ACC112 (cell line): ENCODE results near the gene NAPG.
"Not testable (repeated sequence)": the region's sequence is repeated elsewhere in the genome, so short reads cannot be mapped to it uniquely, and the experiment has no call there.

Source experiments
- H2AFZ ChIP-seq: fragments of 200-600 bp; sonication (generic); one replicate; pipeline ENCODE4 v1.6.0; 2017; ENCODE audit warnings: antibody characterized with exemption, low read length; ENCODE audit not compliant: unreplicated experiment
- H3K27ac ChIP-seq: fragments of 200-600 bp; sonication (generic); 2 replicates; pipeline ENCODE4 v1.5.1; 2014; ENCODE audit warnings: low read depth, mild to moderate bottlenecking, antibody characterized with exemption, low read length, moderate library complexity
- H3K27me3 ChIP-seq: fragments of 200-600 bp; sonication (generic); 2 replicates; pipeline ENCODE4 v1.6.1; 2014; ENCODE audit warnings: mild to moderate bottlenecking, antibody characterized with exemption, low read length, moderate library complexity, mixed read lengths; ENCODE audit not compliant: insufficient read depth
- H3K36me3 ChIP-seq: fragments of 200-600 bp; sonication (generic); 2 replicates; pipeline ENCODE4 v1.6.1; 2016; ENCODE audit warnings: mild to moderate bottlenecking, antibody characterized with exemption, low read length, moderate library complexity, mixed read lengths; ENCODE audit not compliant: insufficient read depth
- H3K4me1 ChIP-seq: fragments of 200-600 bp; sonication (generic); one replicate; pipeline ENCODE4 v1.6.1; 2016; ENCODE audit warnings: low read length, mixed read lengths; ENCODE audit not compliant: insufficient read depth, unreplicated experiment, control insufficient read depth
- H3K4me3 ChIP-seq: fragments of 200-600 bp; sonication (generic); 2 replicates; pipeline ENCODE4 v1.5.1; 2014; ENCODE audit warnings: mild to moderate bottlenecking, low read depth, low read length
- H3K79me2 ChIP-seq: fragments of 200-600 bp; sonication (generic); one replicate; pipeline ENCODE4 v1.6.0; 2016; ENCODE audit warnings: low read length; ENCODE audit not compliant: control insufficient read depth, unreplicated experiment, insufficient read depth

NAPG gene

DNA sequence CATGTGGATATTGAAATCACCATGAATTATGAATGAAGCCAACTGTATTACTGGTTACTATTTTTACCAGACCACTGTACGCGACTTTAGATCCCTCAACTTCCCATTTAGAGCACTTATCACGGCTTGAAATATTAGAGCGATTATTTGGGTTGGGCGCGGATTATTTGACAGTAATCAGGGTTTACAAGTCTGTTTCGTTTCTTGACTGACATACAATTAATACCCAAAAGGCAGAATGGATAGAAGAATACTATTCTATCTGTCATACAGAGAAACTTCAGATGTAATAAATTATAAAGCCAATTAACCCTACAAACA, 496 bp upstream of the NAPG start:
- peak overlapping the region; percentile 62 for H2AFZ ChIP-seq
- H3K4me3 ChIP-seq, result peak overlapping the region; percentile 99
- peaks cover 22% of the 10 kb centered on the region for H3K4me1 ChIP-seq
- H3K27ac ChIP-seq, result peak overlapping the region; percentile 6; the same call in 1 of the 2 replicates
- H3K36me3 ChIP-seq, result no peaks in the 10 kb centered on the region
- H3K27me3 ChIP-seq, result peaks cover 7% of the 10 kb centered on the region; the same call in 1 of the 2 replicates
- peaks cover 37% of the 10 kb centered on the region for H3K79me2 ChIP-seq

DNA sequence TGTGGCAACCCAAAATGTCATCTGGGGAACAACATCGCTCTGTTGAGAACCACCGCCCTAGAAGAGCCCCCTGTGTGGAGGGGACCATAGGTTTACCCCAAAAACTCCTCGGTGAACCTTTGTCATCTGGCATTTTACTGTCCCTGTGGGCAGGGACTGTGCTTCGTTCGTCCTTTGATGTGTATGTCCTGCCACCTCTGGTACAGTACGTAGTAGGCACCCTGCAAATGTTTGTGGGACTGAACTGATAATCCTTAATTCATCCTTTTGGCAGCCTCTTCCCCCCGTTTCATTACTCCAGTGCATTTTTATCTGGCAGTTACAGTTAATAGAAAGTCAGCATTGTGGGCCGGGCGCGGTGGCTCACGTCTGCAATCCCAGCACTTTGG, 728 bp downstream of the NAPG start:
- peak overlapping the region; percentile 66 for H3K27ac ChIP-seq
- H3K4me3 ChIP-seq, result peak overlapping the region; percentile 99
- H3K27me3 ChIP-seq, result peaks cover 7% of the 10 kb centered on the region; the same call in 1 of the 2 replicates
- peaks cover 27% of the 10 kb centered on the region for H3K4me1 ChIP-seq
- no peaks in the 10 kb centered on the region for H3K36me3 ChIP-seq
- H2AFZ ChIP-seq, result peak overlapping the region; percentile 96
- H3K79me2 ChIP-seq, result peaks cover 48% of the 10 kb centered on the region

DNA sequence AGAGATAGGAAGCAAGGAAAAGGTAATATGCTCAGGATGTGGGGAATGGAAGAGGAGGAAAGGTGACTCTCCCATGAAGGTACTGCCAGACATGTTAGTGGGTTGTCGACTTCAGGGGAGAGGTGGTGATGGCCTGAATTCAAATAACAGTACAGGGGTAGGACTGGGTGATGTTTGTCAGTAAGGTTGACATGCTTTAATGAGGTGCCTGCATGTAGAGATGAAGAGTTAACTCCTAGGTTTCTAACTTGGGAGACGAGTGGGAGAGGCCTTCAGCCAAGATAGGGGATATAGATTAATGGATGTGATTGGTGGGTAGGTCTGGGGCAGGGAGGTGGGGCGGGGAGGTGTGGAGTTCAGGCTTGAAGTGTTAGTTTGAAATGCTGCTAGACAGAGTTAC, 2.6 kb downstream of the NAPG start:
- no peaks in the 10 kb centered on the region; the same call in 1 of the 2 replicates for H3K36me3 ChIP-seq
- H2AFZ ChIP-seq, result no peak overlapping the region
- H3K4me3 ChIP-seq, result no peak overlapping the region
- H3K27ac ChIP-seq, result no peak overlapping the region
- H3K4me1 ChIP-seq, result peaks cover 27% of the 10 kb centered on the region
- peaks cover 58% of the 10 kb centered on the region for H3K79me2 ChIP-seq
- no peaks in the 10 kb centered on the region for H3K27me3 ChIP-seq

DNA sequence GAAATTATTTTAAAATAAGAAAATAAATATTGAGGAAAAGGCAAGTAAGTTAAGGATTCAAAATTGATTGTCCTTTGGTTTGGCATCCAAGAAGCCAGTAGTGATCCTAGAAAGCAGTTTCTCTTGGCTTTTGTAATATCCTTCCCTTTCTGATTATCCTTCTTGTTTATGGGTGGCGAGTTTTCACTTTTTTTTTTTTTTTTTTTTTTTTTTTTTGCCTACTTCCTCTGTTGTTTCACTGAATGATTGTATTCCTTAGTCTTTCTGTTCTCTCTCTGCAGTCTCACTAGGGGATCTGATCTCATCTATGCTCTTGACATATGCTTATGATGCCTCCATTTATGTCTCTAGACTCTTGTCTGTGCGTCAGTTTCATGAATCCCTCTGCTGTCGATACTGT, 4.2 kb downstream of the NAPG start:
- Histone ChIP-seq H3K79me2 (peaks cover 62% of the 10 kb centered on the region), H3K4me3 (no peak overlapping the region), H2AFZ (no peak overlapping the region), H3K27me3 (no peaks in the 10 kb centered on the region), H3K27ac (no peak overlapping the region), H3K36me3 (no peaks in the 10 kb centered on the region; the same call in 1 of the 2 replicates), H3K4me1 (peaks cover 24% of the 10 kb centered on the region)

DNA sequence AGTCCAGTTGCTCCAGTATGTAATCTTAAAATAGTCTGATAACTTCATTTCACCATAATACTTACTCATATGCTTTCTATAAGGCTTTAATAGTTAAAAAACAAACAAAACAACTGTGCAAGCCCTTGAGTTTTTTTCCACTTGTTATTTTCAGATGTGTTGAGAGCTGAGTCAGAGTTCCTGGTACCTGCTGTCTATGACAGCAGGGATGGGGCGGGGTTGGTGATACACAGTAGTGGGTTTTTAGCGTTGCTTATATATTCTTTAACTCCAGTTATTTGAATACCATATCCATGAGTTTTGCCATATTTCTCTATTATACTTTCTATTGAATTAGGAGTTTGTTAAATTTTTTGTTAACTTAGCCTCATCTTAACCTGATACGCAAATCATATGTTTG, 5.0 kb downstream of the NAPG start:
- Histone ChIP-seq H3K4me3 (no peak overlapping the region), H3K27me3 (no peaks in the 10 kb centered on the region), H3K36me3 (no peaks in the 10 kb centered on the region; the same call in 1 of the 2 replicates), H3K79me2 (peaks cover 62% of the 10 kb centered on the region), H3K4me1 (peaks cover 21% of the 10 kb centered on the region), H3K27ac (no peak overlapping the region), H2AFZ (no peak overlapping the region)

DNA sequence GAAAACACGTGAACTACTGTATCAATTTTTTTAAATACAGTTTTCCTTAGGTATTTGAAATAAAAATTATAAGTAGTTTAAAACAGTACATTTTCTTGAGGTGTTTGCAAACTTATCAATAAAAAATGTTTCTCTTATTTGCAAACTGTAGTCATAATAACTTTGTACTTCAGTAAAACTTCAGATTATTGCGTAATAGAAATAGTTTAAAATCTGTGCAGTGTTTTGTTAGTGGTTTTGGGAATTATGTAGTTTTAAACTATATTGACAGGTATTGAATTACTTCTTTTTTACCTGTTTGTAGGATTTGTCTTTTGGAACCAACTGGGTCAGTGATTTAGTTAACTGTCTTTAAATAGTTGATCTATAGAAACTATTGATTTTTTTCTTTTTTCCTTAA, 7.3 kb downstream of the NAPG start:
- Histone ChIP-seq H3K4me1 (peaks cover 20% of the 10 kb centered on the region), H3K79me2 (peaks cover 46% of the 10 kb centered on the region), H3K4me3 (no peak overlapping the region), H3K27ac (no peak overlapping the region), H3K27me3 (no peaks in the 10 kb centered on the region), H3K36me3 (no peaks in the 10 kb centered on the region; the same call in 1 of the 2 replicates), H2AFZ (no peak overlapping the region)

DNA sequence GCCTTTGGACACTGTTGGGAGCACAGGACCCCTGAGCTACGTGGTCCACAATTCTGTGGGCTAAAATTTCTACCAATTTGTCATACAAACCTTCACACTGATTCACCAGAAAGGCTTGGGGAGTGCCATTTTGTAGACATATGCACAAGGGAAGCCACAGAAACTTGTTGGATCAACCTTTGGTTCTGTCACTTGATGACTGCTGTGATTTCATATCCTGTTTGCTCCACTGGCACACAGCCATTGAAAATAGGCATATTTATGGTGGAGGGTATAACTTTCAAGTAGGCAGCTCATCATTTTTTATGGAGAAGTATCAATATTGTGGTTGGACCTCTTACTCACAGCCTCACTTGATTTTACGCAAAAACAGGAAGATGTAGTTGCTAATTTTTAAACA, 10.5 kb downstream of the NAPG start:
- Histone ChIP-seq H3K36me3 (peaks cover 12% of the 10 kb centered on the region), H3K27ac (no peak overlapping the region), H3K4me3 (no peak overlapping the region), H3K79me2 (peaks cover 17% of the 10 kb centered on the region), H3K4me1 (peaks cover 8% of the 10 kb centered on the region), H3K27me3 (no peaks in the 10 kb centered on the region), H2AFZ (no peak overlapping the region)

DNA sequence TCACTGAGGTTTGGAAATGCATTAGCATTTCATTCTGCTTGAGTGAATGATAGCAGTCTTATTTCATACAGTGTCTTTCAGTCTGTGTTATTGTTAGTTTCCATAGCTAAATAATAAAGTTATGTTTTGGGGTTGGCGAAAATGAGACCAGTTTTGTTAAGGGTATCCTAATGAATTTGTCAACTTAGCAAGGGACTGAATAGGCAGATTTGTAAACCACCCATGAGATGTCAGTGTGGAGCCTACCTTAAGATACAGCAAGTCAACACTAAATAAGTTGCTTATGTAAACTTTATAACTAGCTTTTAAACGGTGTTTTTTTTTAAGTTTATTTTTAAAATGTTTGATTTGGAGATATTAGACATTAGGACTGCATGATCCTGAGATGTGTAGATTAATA, 11.9 kb downstream of the NAPG start:
- H3K36me3 ChIP-seq, result peaks cover 17% of the 10 kb centered on the region
- peaks cover 7% of the 10 kb centered on the region for H3K79me2 ChIP-seq
- no peak overlapping the region for H3K27ac ChIP-seq
- no peaks in the 10 kb centered on the region for H3K27me3 ChIP-seq
- H3K4me1 ChIP-seq, result peaks cover 8% of the 10 kb centered on the region
- H2AFZ ChIP-seq, result no peak overlapping the region
- no peak overlapping the region for H3K4me3 ChIP-seq

DNA sequence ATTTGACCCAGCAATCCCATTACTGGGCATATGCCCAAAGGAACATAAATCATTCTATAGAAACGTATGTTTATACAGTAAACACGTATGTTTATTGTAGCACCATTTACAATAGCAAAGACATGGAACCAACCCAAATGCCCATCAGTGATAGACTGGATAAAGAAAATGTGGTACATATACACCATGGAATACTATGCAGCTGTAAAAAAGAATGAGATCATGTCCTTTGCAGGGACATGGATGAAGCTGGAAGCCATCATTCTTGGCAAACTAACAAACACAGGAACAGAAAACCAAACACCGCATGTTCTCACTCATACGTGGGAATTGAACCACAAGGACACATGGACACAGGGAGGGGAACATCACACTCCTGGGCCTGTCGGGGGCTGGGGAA, 13.3 kb downstream of the NAPG start:
- not testable (repeated sequence) for H3K27ac ChIP-seq, H3K27me3 ChIP-seq, H3K4me1 ChIP-seq, H2AFZ ChIP-seq, H3K4me3 ChIP-seq, H3K79me2 ChIP-seq
- peaks cover 20% of the 10 kb centered on the region for H3K36me3 ChIP-seq

DNA sequence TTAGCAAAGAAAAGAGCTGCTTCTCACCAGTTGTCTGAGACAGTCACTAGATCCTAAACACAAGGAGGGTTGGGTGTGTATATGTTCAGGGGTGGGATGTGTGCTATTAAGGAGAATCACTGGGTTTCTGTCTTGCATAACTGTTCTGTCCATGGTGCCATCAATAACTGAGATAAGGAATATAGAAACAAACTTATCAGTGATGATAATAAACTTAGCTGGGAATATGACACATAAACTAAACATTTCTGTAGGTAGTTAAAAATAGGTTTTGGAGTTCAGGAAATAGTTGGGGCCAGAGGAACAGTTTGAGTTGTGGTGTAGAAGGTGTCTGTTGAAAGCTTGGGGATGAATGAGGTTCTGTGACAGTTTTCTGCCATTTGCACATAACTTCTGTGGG, 17.4 kb downstream of the NAPG start:
- Histone ChIP-seq H3K79me2 (no peaks in the 10 kb centered on the region), H3K4me3 (no peak overlapping the region), H2AFZ (no peak overlapping the region), H3K27ac (no peak overlapping the region), H3K36me3 (peaks cover 49% of the 10 kb centered on the region), H3K27me3 (no peaks in the 10 kb centered on the region), H3K4me1 (no peaks in the 10 kb centered on the region)

DNA sequence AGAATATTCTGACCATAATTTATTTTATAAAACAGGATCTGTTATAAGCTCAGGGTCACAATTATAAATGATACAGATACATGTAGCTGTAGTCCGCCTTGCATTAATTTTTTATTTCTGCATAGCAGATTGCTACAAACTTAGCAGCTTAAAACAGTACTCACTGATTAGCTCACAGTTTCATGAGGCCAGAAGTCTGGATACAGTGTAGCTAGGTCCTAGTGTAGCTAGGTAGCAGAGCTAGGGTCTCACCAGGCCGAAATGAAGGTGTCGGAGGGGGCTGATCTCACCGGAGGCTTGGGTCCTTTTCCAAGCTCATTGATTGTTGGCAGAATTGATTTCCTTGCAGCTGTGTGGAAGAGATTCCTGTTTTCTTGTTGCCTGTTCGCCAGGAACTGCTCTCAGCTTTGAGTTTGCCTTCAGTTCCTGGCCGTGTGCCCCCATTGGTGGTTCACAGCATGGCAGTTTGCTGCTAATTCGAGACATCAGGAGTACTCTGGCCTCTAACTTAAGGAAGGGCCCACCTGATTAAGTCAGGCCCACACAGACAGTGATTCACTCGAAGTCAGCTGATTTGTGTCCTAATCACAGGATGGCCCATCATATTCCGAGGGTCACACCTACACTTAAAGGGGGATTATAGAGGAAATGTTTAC, 18.4 kb downstream of the NAPG start:
- H3K4me1 ChIP-seq, result no peaks in the 10 kb centered on the region
- no peak overlapping the region for H3K4me3 ChIP-seq
- no peaks in the 10 kb centered on the region for H3K79me2 ChIP-seq
- H3K27ac ChIP-seq, result no peak overlapping the region
- peaks cover 54% of the 10 kb centered on the region for H3K36me3 ChIP-seq
- no peaks in the 10 kb centered on the region for H3K27me3 ChIP-seq
- H2AFZ ChIP-seq, result no peak overlapping the region
